Stimulated activated CD4-positive, alpha-beta T cell treated with anti-CD3 and anti-CD28 coated beads, Interleukin-15, amount 100 ng/mL, for 48 hours (primary cell): Measurements from ENCODE around the gene THAP7.

ENCODE experiments used
- DNase-seq, 2 donors: peaks; one replicate each; pipeline ENCODE4 v3.0.0-alpha.2; 2020; ENCODE audit warnings: low read depth in 2 of 2

Gene THAP7

DNA sequence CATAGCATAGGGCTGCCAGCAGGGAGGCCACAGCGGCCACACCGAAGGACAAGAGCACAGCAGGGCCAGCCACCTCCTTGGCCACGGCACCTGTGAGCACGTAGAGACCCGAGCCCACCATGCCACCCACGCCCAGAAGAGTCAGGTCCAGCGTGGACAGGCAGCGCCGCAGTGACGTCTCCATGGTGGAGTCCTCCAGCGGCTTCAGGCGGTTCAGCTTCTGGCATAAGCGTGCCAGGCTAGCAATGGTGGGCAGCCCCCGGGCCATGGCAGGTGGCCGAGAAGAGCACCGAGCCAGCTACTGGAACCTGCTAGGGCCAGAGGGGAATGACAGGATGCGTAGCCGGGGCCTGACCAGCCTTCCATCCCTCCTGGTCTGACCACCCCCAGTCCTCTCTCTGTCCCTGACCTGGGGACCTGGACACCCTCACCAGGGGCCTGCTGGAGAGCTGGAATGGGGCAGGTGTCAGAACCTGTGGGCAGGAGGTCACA is 29.7 kb upstream of the THAP7 start:
- no peak for DNase-seq

DNA sequence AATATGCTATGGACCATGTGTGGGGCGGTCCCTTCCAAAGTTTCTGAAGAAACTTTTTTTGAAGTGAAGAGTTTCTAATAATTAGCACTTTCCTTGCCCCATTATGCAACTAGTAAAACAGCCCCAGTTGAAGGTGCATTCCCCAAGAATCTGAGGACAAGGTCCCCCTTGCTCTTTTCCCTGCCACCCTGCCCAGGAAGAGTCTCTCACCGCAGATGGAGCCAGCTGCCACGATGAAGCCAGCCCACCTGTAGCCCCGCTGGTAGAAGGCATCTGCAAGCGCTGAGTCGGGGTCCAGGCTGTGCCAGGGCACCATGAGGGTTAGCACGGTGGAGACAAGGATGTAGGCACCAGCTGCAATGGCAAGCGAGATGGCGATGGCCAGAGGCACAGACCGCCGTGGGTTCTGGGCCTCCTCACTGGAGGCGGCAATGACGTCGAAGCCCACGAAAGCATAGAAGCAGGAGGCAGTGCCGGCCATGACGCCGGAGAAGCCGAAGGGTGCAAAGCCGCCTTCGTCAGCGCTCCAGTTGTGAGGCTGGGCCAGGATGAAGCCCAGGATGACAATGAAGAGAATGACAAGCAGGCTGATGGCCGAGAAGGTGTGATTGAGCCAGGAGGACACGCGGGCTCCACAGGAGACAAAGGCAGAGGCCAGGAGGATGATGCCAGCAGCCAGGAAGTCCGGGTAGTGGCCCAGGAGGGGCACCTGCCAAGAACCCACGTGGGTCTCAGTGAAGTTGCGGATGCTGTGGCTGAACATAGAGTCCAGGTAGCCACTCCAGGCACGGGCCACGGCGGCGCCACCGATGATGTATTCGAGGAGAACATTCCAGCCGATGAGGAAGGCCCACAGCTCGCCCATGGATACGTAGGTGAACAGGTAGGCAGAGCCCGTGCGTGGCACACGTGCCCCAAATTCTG is 29.0 kb upstream of the THAP7 start:
- no peak for DNase-seq

DNA sequence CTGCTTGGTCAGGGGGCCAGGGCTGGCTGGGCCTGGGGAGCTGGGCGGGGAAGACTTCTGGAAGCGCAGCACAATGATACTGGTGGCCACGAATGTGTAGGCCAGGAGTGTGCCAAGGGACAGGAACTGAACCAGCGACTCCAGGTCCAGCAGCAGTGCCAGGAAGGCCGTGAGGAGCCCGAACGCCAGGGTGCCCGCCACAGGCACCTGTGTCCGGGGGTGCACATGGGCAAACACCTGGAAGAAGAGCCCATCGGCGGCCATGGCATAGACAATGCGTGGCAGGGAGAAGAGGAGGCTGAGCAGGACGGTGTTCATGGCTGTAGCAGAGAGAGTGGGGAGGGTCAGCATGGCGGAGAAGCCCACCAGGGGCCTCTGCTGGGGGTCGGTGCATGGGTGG is 28.1 kb upstream of the THAP7 start:
- no peak for DNase-seq

DNA sequence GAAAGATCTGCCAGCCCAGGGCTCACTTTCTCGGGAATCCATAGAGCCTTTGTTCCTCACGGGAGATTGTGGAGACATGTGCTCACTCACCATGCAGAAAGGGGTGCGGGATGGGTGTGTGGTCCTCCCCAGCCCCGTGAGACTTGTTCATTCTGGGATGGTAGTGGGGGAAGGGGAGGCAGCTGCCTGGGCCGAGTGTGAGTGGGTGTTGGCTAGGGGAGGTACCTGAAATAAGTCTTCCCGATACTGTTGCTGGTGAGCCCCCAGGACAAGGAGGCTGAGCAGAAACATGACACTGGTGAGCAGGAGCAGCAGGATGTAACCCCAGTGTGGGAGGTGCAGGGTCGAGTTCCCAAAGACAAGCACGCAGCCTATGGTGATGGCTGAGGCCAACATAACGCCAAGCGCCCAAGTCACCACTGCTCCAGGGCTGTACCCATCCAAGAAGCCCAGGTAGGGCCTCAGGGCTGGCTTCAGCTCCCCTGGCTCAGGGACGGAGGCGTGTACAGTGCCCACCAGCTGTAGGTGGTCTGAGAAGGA is 27.6 kb upstream of the THAP7 start:
- no peak for DNase-seq

DNA sequence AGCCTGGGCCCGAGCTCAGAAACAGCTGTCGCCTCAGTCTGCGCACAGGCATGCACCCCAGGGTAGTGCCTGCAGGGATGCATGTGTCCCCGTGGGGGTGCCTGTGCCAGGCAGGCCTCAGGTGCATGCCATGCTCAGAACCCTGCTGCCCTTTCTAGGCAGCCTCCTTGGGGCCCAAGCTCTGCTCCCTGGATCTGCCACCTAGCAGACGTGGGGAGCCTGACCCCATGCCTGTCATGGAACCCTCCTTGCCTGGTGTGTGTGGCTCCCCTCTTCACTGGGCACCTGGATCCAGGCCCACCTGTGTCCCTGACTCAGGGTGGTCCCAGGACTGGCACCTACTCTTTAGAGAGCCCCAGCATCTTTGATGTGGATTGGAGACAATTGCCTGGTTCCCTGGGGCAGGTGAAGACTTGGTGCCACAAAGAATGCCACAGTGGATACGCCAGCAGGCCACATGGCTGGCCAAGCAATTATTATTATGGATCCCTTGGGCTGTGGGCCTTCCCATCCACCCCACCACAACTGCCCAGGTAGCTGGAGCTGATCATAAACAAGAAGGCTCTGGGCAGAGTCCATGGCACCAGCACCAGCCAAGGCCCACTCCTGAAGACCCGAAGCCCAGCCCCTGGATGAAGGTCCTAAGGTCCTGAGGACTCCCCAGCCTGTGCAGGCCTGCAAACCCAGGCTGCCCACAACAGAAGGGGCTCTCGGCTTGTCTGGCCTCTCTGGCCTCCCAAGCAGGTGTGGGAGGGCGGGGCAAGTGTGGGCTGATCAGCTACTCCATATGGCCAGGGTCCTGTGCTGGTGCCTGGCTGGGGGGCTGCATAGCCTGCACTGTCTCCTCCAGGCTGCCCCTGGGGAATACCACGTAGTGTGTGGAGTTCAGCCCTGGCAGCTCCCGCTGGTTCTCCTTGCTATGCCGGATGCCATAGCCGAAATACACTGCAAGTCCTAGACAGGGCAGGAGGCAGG is 26.6 kb upstream of the THAP7 start:
- DNase-seq: no peak

DNA sequence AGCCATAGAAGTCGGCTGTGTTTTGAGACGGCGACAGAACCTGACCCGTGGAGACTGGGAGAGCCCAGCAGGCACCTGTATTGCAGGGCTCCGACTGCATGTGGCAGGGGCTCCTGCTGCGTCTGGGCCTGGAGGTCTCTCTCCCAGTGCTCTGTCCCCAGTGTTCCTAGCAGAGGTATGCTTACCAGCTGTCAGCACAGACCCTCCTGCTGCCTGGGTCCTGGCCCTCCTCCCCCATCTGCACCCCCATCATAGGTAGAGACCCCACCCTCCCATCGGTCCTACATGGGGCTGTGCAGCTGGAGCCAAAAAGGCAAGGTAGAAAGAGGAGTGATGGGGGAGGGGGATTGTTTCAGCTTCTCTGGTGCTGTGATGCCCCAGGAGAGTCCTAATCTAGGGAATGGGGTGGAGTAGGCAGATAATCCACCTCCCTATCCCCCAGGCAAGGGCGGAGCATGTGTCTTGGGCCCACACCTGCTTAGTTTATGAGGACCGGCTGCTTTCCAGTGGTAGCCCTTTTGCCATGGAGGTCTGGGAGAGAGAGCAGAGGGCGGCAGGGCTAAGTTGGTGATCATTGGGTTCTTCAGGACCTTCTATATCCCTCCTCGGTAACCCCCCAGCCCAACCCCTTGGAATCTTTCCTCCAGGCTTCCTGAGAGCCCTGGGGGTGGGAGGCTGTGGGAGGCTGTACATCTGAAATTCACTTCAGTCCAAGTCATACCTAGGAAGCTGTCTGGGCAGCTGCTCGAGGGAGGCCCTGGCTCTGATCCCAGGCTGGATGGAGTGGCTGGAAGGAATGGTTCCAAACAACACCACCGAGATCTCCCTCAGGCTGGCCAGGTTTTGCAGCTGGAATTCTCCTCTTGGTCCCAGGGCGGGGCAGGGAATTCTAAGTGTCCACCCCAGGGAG is 25.1 kb upstream of the THAP7 start:
- DNase-seq: no peak

DNA sequence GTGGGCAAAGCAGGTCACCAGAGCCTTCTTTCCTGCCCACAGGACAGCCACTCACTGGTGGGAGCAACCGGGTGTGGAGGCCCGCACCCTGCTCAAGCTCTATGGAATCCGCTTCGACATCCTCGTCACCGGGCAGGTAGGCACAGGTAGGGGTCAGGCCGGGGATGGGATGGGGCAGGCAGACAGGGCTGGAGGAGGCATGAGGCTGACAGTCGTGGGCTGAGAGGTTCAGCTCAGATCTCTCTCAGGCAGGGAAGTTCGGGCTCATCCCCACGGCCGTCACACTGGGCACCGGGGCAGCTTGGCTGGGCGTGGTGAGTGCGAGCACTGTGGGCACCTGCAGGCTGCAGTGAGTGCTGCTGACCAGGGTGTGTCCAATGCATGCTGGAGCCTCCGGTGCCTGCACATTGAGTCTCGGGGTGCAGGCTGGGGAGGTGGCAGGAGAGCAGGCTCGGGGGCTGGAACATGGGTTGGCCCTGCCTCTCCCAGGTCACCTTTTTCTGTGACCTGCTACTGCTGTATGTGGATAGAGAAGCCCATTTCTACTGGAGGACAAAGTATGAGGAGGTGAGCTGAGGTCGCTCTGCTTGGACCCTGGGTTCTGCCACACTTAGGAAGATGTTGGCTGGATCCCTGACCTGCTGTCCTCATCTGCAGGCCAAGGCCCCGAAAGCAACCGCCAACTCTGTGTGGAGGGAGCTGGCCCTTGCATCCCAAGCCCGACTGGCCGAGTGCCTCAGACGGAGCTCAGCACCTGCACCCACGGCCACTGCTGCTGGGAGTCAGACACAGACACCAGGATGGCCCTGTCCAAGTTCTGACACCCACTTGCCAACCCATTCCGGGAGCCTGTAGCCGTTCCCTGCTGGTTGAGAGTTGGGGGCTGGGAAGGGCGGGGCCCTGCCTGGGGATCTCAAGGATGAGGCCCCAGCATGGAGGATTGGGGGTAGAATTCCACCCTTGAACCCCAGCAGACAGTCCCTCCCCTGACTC is 24.1 kb upstream of the THAP7 start:
- no peak for DNase-seq

DNA sequence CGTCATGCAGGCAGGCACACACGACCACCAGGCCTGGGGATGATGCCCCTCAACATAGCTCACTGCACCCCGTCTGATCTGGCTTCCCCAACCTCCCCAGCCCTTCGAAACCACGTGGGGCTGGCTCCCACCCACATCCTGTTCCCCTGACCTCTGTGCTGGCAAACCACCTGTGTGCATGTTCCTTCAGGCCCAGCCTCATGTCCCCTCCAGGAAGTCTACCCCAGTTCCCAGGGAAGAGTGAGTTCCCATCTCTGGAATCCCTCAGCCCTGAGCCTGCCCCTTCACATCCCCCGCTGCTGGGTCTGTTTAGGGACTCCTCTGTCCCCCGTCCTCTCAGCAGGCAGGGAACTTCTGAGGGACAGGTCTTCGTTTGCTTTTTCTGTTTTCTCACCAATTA is 23.3 kb upstream of the THAP7 start:
- no peak for DNase-seq

DNA sequence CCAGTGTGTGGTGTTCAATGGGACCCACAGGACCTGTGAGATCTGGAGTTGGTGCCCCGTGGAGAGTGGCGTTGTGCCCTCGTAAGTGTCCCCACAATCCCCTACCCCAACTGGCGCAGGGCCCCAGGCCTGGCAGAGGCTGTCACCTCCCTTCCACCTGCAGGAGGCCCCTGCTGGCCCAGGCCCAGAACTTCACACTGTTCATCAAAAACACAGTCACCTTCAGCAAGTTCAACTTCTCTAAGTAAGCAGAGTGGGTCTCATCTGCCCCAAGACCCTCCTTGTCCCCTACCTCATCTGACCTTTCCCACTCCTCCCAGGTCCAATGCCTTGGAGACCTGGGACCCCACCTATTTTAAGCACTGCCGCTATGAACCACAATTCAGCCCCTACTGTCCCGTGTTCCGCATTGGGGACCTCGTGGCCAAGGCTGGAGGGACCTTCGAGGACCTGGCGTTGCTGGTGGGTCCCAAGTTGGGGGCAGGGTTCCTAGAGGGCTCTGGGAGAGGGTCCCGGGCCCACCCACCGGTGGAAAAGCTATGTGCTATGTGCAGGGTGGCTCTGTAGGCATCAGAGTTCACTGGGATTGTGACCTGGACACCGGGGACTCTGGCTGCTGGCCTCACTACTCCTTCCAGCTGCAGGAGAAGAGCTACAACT is 21.2 kb upstream of the THAP7 start:
- DNase-seq: no peak

DNA sequence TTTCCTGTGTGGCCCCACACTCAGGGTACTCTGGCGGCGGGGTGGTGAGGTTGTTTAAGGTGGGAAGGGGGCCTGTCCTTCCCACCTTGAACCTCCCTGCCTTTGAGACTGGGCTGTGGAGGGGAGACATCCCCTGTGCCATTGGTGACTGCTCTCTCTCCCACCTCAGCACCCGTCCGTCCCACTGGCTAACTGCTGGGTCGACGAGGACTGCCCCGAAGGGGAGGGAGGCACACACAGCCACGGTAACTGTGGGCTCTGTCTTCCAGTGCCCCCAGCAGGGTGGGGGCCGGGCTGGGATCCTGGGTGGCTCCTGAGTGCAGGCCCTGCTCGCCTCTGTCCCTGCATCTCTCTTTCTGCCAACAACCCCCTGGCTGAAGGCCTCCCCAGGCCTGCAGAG is 20.6 kb upstream of the THAP7 start:
- no peak for DNase-seq

DNA sequence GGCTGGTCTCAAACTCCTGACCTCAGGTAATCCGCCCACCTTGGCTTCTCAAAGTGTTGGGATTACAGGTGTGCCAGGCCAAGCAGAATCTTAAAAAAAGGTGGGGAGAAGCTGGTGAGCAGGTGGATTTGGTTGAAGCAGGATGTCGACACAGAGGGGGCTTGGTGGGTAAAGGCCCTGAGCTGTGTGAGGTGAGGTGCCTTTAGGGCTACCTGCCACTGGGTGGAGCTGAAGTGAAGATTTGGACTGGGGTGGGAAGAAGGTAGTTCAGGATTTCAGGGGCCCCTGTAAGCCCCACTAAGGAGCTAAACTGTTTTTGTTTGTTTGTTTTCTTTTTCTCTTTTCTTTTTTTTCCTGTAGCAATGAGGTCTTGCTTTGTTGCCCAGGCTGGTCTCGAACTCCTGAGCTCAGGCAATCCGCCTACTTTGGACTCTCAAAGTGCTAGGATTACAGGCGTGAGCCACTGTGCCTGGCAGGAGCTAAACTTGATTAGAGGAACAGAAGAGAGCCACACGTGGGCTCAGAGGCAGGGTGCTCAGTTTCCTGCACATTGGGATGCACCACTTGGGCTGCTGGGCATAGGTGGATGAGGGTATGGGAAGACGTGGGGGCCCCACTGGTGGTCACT is 19.0 kb upstream of the THAP7 start:
- DNase-seq: no peak

DNA sequence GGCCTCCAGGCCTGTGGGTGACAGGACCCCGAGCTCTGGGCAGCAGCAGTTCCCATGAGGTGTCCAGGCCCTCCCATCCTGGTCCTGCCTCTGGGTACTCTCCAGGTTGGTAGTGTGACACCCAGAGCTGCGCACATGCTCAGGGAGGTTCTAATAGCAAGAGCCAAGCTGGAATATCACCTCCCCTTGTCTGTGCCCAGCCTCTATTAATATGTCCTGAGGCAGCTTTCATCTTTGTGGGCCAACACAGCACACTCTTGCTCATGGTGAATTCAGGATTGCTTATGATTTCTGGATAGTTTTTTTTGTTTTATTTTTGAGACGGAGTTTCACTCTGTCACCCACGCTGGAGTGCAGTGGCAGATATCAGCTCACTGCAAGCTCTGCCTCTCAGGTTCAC is 16.4 kb upstream of the THAP7 start:
- DNase-seq: no peak

DNA sequence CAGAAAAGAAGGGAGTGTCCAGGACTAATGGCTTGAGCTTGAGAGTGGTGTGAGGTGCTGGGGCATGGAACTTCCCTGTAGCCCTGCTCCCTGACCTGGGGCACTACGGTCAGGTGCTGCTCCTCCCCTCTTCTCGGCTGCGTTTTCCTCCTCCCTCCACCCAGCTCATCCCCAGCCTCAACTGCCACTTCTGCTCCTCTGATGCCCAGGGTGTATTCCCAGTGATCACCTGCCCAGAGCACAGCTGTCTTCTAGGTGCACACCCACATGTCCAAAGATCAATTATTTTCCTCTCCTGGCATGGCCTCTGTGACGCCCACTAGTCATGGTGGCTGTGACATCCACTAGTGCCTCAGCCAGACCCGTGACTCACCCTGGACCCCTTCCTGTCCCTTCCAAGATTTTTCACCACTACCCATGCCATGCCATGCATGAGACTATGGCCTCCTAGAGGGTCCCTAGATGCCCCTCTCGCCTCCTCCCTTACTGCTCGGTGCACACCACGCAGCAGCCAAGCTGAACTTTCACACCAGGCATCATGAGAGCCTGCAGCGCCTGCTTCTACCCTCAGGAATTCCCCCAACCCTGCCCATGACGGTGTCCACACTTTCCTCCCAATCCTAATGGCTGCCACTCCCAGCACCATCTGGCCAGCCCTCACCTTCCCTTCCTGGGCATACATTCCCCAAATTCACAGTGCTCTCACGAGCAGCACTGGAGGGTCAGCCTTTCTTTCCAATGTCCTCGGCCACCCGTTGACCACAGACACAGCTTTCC is 14.9 kb upstream of the THAP7 start:
- DNase-seq: no peak

DNA sequence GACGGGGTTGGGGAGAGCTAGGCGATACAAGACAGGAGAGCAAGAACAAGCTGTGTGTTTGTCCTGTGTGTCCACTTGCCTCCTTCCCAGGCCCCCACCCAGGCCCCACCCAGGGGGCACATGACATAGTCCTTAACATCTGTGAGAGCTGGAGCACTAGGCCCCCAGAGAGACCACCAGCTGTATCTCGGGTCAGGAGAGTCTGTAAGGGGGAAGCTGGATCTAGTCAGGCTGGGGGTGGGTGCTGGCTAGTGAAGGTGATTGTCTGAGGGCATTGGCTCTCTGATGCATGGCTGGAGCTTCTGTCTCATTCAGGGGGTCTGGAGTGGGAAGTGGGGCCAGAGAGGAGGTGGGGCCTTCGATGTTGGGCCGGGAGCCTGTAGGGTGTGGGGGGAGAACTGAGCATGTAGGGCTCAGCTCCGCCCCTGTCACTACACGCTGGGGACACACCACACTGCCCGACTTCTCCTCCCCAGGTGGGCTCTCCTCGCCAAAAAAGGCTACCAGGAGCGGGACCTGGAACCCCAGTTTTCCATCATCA is 13.6 kb upstream of the THAP7 start:
- no peak for DNase-seq

DNA sequence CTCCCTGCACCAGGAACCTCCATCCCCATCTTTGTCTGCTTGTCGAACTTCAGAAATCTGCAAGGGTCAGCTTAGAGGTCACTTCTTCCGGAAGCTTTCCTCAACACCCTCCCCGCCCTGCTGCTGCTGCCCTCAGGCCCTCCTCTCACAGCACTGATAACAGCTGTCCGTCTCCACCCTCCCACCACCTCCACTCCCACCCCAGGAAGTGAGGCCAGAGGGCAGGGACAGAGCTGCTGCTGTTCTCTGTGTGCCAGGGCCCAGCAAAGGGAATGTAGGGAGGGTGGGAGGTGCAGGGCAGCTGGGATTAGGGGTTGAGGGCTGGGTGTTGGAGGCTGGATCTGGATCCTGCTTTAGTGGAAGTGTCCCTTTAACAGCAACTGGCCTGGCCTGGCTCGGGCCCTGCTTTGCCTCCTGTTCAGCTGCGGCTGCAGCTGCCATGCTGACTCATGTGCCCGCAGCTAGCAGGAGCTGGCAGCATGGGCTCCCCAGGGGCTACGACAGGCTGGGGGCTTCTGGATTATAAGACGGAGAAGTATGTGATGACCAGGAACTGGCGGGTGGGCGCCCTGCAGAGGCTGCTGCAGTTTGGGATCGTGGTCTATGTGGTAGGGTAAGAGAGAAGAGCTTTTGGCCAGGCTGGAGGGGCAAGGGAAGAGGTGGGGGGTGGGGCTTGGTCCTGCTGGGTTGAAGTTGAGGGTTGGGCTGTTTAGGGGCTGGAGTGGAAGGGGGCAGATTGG is 13.0 kb upstream of the THAP7 start, which contains the start of gene P2RX6:
TSS of gene P2RX6 (plus strand) at position 440 of the 740 bp plus-strand sequence. CDS start at position 450, 10 bp downstream.
- no peak for DNase-seq

DNA sequence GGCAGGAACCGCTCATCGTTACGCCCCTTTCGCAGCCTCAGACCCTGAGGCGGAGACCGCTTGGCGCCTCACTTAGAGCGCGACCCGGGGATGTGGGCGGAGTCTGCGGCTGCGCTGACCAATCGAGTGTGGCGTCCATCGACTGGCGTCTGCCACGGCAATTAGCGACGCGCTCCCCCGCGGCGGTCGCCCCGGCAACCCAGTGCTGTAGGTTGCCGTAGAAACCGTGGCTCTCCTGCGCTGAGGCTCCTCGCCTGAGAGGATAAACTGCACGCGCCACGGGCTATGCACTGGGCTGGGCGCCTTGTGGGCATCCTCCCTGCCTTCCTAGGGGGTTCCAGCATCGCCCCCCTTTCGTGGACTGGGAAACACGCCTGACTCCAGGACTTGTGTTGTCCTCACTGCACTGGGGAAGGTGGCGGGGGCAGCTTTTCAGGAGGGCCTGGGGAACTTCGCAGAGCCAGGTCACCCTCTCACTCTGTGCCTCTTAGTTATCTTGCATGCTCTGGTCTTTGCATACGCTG is 12.3 kb upstream of the THAP7 start:
- DNase-seq: peak; percentile 71 to 86
